GM11168 (cell line): ENCODE data around the gene RTL1.

ENCODE experiments used
- in situ Hi-C: fragments of 300-500 bp; cut with MboI; formaldehyde crosslinking; loops from one replicate; pipeline ENCODE4 v1.12.0; 2022; ENCODE audit warnings: low sequenced_read_pairs; ENCODE audit not compliant: unreplicated experiment

RTL1 gene

DNA sequence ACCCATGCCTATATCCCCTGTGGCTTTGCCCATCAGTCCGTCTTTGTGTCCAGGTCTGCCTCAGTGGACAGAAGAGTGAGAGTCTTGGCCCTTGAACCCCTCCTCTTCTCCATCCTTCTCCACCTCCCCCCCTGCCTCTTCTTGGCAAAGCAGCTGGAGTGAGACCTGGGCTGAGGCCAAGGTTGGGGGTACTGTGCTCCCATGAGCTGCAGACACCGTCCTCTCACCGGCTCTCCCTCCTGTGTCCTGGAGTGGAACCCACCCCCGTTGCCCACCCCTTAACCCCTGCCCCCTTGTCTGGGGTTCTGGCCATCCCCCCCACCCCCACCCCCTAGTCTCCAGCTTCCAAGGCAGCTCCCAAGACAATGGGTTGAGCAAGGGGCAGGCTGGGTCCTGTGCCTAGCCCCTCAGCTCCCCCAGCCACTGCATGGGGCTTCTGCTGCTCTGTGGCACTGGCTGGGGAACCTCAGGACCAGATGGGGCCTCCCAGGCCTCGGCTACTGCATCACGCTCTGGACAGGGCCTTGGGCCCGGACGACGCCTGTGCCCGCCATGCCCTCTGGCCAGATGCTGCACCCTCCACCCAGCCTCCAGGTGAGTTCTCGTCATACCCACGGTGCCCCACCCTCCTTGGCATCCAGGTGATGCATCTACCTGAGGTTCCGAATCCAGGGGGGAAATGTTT is 35.7 kb downstream of the RTL1 start:
- in situ Hi-C loops: no loop called here

GRCh38 chr14:100866666-100867630 is 36.6 kb downstream of the RTL1 start:
- in situ Hi-C loops: no loop called here

- in situ Hi-C loops: no loop called here
Measured at GRCh38 chr14:100865682-100866591, 37.6 kb downstream of the RTL1 start.

DNA sequence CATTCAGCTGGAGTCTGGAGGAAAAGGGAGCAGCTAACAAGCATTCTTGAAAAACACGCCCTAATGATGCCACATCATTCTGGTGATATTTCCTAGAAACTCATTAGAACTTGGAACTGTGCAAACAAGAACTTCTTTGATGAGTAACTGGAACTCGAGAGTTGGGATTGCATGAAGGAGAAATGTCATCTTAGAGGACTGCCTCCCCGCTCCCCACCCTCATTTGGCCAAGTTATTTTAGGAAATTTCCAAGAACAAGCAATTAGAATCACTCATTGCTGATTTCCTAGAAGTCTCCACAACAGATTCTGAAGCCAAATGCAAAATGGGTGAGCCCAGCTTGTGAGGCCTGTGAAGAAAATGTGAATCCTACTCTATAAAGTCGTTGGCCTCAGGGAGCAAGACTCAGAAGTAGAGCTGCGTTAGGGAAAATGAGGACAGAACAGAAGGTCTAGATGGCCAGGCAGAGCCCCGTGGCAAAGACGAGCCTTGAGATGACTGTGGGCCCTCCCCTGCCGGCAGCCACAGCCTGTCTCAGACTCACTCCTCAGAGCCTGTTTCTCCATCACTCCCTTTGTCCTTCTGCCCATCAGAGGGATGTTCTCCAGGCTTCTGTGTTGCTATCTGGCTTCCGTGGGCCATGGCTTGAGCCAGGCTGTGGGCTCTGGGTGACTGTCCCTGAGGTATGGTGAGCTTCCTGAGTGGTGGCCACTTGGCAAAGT is 38.4 kb downstream of the RTL1 start:
- in situ Hi-C loops: no loop called here

DNA sequence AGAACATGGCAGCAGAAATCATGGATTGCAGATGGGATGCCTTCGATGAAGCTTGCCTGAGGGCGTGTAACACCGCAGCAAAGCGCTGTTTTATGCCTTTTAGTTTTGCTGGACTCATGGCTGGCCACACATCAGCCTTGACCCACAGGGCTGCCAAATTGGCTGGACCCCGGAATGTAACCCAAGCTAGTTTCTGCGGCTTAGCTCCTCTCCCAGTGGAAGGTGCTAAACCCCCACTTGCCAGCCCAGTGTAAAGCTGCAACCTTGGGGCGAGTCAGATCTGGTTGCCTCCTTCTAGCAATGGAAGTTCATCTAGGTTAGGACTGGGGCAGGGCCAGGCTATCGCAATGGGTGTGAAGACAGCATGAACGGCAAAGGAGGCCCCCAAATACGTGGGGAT is 39.3 kb downstream of the RTL1 start:
- in situ Hi-C loops: no loop called here

GRCh38 chr14:100862793-100863192 is 40.7 kb downstream of the RTL1 start:
- in situ Hi-C loops: no loop called here

- in situ Hi-C loops: no loop called here
Measured at GRCh38 chr14:100862277-100862676, 41.2 kb downstream of the RTL1 start.

- in situ Hi-C loops: no loop called here
Measured at GRCh38 chr14:100861937-100862247, 41.6 kb downstream of the RTL1 start.

DNA sequence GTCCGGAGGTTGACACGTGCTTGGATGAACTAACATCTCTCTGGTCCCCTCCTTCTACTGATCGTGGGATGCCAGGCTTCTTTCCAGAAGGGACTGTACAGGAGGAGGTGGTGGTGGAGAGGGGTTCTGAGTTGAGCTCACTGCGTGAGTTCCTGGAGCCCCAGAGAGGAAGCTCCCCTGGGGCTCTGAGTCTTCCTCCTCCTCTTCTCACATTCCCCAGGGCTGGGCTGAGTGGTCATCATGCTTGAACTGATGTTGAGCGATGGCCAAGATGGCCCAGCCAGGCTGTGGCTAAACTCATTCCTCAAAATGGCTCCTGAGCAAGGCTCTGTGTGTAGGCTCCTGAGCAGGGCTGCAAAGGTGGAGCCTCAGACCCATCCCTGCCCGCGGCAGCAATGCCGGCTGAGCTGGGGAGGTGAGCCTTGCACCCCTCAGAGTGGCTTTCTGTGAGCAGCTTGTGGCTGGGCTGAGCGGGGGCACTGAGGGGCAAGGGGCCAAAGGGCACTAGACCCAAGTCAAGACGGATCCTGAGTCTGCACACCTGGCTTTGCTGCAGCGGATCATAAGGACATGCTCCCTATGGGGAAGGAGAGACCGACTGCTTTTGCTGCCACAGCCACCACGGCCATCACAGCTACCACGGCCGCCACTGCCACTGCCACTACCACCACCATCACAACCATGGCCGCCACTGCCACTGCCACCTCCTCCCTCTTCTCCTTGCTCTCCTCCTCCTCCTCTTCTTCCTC is 42.2 kb downstream of the RTL1 start:
- in situ Hi-C loops: no loop called here

DNA sequence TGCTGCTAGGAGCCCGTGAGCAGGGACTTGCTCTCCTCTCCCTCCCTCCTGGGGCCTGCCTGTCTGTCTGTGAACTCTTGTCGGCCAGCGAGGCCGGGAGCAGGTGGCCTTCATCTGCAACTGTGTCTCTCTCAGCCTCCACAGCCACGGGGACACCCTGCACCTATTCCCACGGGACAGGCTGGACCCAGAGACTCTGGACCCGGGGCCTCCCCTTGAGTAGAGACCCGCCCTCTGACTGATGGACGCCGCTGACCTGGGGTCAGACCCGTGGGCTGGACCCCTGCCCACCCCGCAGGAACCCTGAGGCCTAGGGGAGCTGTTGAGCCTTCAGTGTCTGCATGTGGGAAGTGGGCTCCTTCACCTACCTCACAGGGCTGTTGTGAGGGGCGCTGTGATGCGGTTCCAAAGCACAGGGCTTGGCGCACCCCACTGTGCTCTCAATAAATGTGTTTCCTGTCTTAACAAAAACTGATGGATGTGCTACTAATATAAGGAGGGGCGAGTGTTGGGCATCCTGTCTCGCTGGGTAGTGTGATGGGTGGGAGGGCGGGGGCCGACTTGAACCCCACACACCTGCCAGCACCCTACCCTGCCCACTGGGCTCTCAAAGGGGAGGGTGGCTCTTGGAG is 42.9 kb downstream of the RTL1 start:
- in situ Hi-C loops: no loop called here

GRCh38 chr14:100859781-100860180 is 43.7 kb downstream of the RTL1 start:
- in situ Hi-C loops: no loop called here

GRCh38 chr14:100858838-100859220 is 44.7 kb downstream of the RTL1 start:
- in situ Hi-C loops: no loop called here

GRCh38 chr14:100857923-100858837 is 45.3 kb downstream of the RTL1 start:
- in situ Hi-C loops: no loop called here

DNA sequence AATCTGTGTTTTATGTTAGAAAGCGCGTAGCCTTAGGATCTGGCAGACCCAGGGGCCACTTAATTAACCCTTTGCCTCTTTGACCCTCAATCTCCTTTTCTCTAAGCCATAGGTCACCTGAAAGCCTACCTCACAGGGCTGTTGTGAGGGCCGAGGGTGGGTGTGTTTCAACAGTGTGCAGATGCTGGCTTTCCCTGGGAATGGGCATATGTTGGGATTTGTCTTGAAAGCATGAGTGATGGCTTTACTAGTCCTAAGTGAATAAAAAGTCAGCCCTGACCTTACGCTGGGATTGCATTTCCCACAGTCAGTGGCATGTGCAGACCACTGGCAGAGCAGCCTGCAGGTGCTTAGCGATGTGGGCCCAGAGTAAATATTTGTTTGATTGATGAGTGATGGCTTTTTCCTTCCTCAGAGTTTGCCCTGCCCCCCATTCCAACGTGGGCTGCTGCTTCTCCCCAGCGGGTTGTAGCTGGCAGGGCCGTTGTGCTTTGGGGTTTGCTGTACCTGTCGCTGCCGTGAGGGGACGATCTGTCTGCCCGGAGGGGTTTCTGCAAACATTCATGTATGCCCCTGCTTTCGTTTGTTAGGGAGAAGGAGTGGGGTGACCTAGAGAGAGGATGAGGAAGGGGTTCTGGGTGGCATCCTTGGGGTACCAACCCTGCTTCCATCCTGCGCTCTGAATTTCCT is 46.1 kb downstream of the RTL1 start:
- in situ Hi-C loops: no loop called here

DNA sequence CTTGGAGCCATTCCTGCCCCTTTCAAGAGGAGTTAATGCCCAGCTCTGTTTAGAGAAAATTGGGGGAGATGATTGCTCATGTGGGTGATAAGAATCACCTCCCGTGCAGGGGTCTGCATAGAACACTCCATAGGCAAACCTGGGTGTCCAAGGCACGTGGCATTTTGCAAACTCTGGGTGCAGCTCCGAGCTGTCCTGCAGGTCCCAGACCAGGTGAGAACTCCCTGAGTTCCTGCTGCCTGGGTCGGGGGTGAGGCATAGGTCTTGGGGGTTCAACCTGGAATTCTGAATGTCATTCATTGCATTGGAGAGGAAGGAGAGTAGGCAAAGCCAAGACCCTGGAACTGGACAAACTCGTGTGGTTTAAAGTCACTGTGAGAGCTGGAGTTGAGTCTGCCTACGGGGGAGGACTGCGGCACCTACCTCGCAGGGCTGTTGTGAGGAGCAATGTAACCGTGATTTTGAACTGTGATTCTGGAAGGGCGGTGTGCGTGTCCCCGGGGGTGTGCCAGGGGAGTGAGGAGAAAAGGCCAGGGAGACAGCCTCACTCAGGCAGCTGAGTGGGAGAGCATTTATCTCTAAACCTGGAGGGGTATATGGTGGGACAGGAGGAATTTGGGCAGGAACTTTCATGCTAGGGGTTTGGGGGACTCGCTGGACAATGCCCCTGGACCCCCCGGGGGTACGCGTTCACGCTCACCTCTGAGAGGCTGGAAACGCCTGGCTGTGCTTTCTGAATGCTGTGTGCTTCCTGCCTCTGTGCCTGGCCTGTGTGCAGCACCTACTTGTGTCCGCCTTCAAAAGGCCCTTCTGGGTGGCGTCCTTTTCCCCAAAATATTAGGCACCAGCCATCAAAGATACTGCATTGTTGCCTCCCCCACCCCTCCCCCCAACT is 47.2 kb downstream of the RTL1 start:
- in situ Hi-C loops: no loop called here

GRCh38 chr14:100855256-100855930 is 48.1 kb downstream of the RTL1 start:
- in situ Hi-C loops: no loop called here
